SIG-M5 treated with dmso at 0.1 percent for 504 hours (cell line): Measurements from ENCODE around the gene TRPT1.

Experiments
- DNase-seq: peaks from one replicate; lab custom pipeline; 2025; ENCODE audit not compliant: unreplicated experiment; lab: John Stamatoyannopoulos, UW

The TRPT1 gene

DNA sequence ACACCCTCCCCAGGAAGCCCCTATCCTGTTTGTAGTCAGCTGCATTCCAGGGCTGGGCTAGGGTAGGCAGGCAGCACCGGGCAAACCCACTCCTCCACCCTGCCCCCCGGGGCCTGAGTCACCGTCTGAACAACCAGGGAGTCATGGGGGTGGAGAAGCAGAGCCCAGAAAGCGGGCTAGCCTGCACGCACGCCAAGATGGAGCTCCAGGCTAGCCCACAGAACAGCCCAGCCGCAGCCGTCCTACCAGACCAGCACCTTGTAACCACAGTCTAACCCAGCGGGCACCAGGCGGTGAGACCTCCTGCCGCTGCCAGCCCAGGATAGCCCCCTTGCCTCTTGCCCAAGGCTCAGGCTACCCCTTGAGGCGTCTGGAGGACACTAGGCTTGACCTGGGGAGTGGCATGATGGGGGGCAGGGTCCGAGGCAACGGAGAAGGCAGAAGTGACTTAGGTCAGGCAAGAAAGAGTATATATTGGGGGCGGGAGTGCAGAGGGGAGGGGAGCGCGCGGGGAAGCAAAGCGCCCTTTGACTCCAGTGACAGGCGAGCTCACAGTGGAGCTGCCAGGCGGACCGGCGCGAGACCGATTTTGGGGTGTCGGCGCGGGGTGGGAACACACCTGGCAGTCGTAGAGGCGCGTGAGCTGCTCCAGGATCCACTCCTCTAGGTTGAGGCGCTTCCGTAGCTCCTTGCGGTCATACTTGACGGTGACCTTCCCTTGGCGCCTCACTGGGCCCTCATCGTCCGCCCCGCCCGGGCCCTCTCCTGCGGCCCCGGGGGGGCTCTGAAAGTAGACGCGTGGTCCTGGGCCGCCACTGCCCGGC is 20.0 kb upstream of the TRPT1 start:
- peak; percentile 60 for DNase-seq

GRCh38 chr11:64245401-64245796 is 19.4 kb upstream of the TRPT1 start:
- DNase-seq, result peak; percentile 41

DNA sequence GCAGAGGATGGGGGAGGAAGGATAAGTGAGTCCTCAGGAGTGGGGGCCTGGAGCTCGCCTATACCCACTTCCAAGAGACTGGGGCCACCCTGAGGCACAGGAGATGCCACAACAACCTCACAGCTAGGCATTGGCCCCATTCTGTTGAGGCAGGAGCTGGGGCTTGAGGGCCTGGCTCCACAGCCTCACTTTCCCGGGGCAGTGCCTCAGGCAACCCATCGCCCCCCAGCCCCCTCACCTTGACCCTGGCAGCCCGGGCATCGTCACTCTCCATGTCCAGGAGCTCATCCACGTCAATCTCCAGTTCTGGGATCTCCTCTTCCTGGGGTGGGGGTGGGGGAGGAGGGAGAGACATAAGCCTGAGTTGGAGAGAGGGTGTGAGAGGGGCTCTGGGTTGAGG is 19.0 kb upstream of the TRPT1 start:
- DNase-seq, result no peak

GRCh38 chr11:64244107-64244506 is 18.1 kb upstream of the TRPT1 start:
- no peak for DNase-seq

- no peak for DNase-seq
Measured at GRCh38 chr11:64243236-64243854, 17.4 kb upstream of the TRPT1 start.

- peak; percentile 97 for DNase-seq
Measured at GRCh38 chr11:64241491-64242374, 15.7 kb upstream of the TRPT1 start.

DNA sequence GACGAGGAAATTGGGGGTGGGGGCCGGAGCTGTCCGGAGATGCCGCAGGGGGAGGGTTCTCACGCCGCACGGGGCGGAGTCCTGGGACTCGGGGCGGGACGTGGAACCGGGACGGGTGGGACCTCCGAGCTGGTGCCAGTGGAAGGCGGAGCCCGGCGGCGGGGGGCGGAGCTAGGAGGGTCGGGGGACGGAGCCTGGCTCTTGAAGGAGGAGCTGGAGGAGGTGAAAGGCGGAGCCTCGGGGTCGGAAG is 15.2 kb upstream of the TRPT1 start:
- DNase-seq, result no peak

DNA sequence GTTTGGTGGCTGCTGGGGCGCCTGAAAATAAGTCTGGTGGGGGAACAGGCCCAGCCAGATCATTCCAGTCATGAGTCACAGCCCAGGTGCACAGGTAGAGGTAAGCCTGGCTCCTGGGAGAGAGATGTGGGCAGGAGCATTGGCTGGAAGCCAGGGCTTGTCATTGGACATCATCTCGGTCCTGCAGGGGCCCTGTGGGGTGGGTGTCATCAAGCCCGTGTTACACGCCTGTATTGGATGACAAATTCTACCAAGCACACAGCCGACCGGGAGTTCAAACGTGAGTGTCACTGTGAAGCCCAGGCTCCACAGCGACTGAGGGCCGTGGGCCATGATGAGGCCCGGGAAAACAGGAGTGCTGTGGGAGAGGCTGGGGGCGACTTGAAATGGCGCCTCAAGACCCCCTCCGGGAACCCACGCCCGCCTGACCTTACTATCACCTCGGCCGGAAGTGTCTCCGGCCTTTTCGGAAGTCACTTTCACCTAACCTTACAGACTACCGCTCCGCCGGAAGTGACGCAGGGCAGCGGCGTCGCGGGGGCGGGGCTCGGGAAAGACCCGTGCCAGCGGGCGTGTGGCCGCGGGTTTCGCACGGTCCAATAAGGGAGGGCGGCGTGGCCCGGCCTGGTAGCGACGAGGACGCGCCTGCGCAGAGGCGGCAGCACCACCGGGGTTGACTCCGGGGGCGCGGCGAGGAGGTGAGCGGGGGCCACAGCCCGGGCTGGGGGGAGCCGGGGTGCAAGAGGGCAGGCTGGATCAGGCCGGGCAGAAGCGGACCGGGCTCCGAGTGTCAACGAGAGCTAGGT is 14.7 kb upstream of the TRPT1 start, which contains the start of gene FKBP2:
Gene FKBP2, plus strand, starts transcription at position 661 of the 806 bp plus-strand sequence. CDS start 1,293 bp downstream, outside the sequence.
- peak; percentile 88 for DNase-seq

DNA sequence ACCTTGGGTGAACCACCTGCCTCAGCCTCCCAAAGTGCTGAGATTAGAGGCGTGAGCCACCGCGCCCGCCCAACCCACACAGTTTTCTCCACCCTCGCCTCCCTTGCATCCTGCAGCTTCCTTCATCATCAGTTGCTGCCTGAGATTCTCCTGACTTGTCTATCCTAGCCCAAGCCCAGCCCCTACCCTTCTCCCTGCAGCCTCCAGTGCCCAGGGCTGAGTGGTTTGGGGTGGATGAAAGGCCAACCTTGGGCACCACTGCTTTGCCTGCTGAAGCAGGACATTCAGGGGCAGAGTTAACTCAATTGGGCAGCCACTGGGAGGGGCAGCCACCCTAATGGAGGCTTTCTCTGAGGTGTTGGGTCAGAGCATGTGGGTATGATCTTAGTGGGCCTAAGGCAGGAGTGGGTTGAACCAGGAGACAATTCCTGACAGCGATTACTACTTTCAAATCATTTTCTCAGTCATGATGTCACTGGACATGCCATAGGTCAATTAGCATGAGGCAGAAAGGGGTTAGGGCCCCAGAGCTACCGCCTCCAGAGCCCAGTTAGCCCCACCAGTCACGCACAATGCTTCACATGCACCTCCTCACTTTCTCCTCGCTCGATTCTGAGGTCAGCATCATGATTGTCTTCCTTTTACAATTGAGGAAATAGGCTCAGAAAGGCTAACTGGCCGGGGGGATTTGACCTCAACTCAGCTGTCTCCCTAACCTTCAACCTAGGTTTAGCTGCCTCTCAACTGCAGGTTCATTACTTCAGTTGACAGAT is 13.9 kb upstream of the TRPT1 start:
- peak; percentile 71 for DNase-seq

GRCh38 chr11:64238999-64239398 is 13.0 kb upstream of the TRPT1 start:
- DNase-seq, result peak; percentile 77

DNA sequence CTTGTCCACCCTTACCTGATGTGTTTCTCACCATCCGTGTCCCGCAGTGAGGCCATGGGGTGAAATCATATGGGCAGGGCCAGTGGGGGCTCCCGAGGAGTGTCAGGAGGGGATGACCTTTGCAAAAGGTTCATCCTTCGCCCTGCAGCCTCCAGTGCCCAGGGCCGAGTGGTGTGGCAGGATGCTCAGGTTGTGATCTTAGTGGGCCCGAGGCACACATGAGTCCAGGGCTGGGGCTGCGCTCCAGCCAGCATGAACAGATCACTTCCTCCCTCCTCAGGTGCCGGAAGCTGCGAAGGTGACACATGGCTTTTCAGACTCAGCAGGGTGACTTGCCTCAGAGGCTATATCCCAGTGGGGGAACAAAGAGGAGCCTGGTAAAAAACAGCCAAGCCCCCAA is 12.1 kb upstream of the TRPT1 start:
- no peak for DNase-seq

- peak; percentile 26 for DNase-seq
Measured at GRCh38 chr11:64237484-64237951, 11.5 kb upstream of the TRPT1 start.

DNA sequence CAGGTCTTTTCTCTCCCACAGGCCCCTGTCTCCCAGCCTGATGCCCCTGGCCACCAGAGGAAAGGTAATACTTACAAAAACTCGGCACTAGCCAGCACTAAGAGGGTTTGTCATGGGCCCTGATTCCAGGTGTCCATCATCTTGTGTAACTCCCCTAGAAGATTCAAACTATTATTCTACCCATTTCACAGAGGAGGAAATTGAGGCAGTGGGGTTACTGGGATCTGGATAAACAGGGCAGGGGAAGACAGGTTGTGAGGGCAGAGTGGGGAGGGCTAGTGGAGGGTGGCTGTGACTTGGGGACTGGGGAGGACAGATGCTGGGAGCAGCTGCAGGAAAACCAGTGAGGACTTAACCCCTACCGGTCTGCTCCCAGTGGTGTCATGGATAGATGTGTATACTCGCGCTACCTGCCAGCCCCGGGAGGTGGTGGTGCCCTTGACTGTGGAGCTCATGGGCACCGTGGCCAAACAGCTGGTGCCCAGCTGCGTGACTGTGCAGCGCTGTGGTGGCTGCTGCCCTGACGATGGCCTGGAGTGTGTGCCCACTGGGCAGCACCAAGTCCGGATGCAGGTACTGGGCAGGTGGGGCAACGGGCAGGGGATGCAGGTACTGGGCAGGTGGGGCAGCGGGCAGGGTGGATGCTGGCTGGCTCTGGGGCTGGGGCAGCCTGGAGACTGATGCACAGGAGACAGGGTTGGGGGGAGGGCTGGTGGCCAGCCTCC is 9.6 kb upstream of the TRPT1 start:
- DNase-seq, result no peak

DNA sequence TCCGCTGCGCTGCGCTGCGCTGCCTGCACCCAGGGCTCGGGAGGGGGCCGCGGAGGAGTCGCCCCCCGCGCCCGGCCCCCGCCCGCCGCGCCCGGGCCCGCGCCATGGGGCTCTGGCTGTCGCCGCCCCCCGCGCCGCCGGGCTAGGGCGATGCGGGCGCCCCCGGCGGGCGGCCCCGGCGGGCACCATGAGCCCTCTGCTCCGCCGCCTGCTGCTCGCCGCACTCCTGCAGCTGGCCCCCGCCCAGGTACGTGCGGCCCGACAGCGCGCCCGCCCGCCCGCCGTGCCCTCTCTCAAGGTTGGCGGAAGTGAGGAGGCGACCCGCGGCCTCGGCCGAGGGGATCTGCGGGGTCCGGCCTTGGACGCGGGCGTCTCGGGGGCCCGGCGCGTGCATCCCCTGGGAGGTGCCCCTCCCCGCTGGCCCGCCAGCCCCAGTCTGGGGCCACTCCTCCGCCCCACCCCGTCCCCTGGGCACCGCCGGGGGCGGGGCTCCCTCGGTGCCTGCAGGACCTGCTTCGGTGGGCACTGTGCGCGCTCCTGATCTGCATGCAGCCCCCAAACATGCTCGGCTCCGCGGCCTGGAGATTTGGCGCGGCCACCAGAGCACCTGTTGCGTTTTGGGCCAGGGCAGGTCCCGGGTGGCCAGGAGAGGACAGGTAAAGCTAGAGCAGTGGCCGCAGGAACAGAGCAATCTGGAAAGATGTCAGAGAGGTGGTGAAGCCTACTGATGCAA is 8.8 kb upstream of the TRPT1 start:
- DNase-seq, result no peak

DNA sequence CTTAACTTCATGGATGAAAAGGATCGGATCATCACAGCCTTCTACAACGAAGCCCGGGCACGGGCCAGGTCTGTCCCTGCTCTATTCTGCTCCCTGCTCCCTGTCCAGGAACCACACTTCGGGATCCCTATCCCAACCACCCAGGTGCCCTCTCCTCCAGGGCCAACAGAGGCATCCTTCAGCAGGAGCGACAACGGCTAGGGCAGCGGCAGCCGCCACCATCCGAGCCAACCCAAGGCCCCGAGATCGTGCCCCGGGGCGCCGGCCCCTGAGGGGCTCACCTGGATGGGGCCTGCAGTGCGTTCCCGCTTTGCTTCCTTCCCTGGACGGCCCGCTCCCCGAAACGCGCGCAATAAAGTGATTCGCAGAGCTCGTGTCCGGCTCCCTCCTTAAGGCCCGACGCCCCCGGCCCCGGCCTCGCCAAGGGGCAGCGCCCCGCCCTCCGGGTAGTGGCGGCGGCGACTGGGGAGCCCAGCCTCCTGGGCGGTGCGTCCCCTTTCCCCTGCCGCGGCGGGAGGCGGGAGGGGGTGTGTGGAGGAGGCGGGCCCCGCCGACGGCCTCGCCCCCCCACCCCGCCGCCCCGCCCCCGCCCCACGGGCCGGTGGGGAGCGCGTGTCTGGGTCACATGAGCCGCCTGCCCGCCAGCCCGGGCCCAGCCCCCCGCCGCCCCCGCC is 8.1 kb upstream of the TRPT1 start, which contains the start of gene VEGFB:
Gene VEGFB, plus strand, starts transcription at position 672 of the 674 bp plus-strand sequence. CDS start 250 bp downstream, outside the sequence.
- DNase-seq, result peak; percentile 19

DNA sequence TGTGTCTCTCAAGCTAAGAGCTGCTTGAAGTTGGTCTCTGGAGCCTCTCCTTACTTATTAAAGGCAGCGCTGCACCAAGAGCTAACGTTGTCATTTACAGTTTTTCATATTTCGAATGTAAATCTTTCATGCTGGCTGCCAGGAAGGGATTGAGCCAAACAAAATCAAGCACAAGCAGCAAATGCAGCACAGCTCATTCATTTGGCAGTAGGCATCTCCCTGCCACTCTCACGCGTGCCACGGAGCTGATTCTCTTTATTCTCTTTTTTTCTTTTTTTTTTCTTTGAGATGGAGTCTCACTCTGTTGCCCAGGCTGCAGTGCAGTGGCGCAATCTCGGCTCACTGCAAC is 7.0 kb upstream of the TRPT1 start:
- DNase-seq, result no peak

DNA sequence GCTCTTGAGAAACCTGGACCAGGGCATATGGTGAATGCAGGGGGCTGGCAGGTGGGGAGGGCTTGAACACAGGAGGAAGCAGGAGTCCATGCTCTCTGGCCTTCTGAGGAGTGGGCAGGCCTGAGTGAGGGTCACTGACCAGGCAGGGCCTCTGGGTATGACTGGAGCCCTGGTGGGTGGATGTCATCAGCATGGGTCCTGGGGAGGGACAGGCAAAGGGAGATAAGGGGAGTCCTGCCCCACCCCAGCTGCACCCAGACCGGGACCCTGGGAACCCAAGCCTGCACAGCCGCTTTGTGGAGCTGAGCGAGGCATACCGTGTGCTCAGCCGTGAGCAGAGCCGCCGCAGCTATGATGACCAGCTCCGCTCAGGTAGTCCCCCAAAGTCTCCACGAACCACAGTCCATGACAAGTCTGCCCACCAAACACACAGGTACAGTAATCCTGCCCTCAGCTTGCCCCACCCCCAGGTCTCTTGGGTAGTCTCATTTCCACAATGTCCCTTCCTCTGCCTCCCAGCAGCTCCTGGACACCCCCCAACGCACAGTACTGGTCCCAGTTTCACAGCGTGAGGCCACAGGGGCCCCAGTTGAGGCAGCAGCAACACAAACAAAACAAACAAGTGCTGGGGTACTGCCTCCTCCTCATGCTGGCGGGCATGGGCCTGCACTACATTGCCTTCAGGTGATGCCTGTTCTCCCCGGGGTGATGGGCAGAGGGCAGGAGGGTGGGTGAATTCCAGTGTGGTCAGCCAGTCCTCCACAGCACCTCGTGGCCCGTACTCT is 6.4 kb upstream of the TRPT1 start:
- DNase-seq, result no peak
